NCI-H2107 treated with DMSO at 0.1 percent for 48 hours (cell line): Measurements from ENCODE around the gene MTA1.
A peak's percentile ranks its signal among the peaks of the same experiment; 100 is the strongest.

ENCODE experiments used
- DNase-seq: peaks from one replicate; lab custom pipeline; 2025; ENCODE audit not compliant: unreplicated experiment; lab: John Stamatoyannopoulos, UW

MTA1 gene

GRCh38 chr14:105474483-105475268, 55.0 kb downstream of the MTA1 start, which contains the start of gene CRIP2:
TSS of gene CRIP2 (plus strand) at chr14:105474821. CDS start at chr14:105474863, 42 bp downstream.
- DNase-seq = peak; percentile 38

GRCh38 chr14:105475269-105476096, 55.9 kb downstream of the MTA1 start:
- no peak for DNase-seq

GRCh38 chr14:105476097-105476830, 56.6 kb downstream of the MTA1 start:
- DNase-seq = no peak

- DNase-seq = no peak
Observed at GRCh38 chr14:105476831-105477659, 57.4 kb downstream of the MTA1 start.

- peak; percentile 43 for DNase-seq
Observed at GRCh38 chr14:105477660-105478397, 58.2 kb downstream of the MTA1 start.

- no peak for DNase-seq
Observed at GRCh38 chr14:105478398-105479251, 59.0 kb downstream of the MTA1 start.

GRCh38 chr14:105479431-105480158, 60.0 kb downstream of the MTA1 start:
- no peak for DNase-seq

- DNase-seq = no peak
Observed at GRCh38 chr14:105480199-105480746, 60.6 kb downstream of the MTA1 start.

- DNase-seq = peak; percentile 91
Observed at GRCh38 chr14:105480807-105481801, 61.5 kb downstream of the MTA1 start.

GRCh38 chr14:105481886-105482457, 62.3 kb downstream of the MTA1 start:
- peak; percentile 94 for DNase-seq

- no peak for DNase-seq
Observed at GRCh38 chr14:105482486-105483110, 63.0 kb downstream of the MTA1 start.

- no peak for DNase-seq
Observed at GRCh38 chr14:105483300-105484068, 63.9 kb downstream of the MTA1 start.

GRCh38 chr14:105484069-105484996, 64.7 kb downstream of the MTA1 start:
- DNase-seq = no peak

GRCh38 chr14:105484997-105485393, 65.4 kb downstream of the MTA1 start:
- DNase-seq = no peak
